K562 (cell line): Measurements from ENCODE around the gene TSPAN18. TPM values are rescaled to one million over a fixed set of nuclear protein-coding genes. Genes with fewer than 3 reads are reported as not detected.

Experiments
- ATAC-seq: fragments of 200-7000 bp; cut with Tn5 transposase; 3 replicates; pipeline ENCODE4 v1.9.1; 2020; ENCODE audit warnings: moderate library complexity
- BruUV-seq: library from RNA; stranded (reverse); fragments of 400-500 nt; replicated peaks from 2 replicates; lab custom pipeline; 2021; lab: Mats Ljungman, UMichigan
- CTCF ChIA-PET: fragments of 300-600 bp; formaldehyde crosslinking; extraction: SDS; loops from one replicate; lab custom pipeline; 2021; ENCODE audit warnings: low intra/inter-chr PET ratio; lab: Yijun Ruan, JAX
- POLR2A ChIA-PET: fragments of 300-600, 350-650 bp; sonication (Branson Sonifier 250); formaldehyde crosslinking; extraction: SDS; loops from one replicate; lab custom pipeline; 2021; ENCODE audit warnings: antibody characterized with exemption, inconsistent platforms; lab: Yijun Ruan, JAX
- DNase-seq, 4 experiments: peaks; one replicate each; pipeline versions ENCODE4 v3.0.0 to v3.0.0-alpha.2; 2011 to 2018; ENCODE audit warnings: low spot score in 3 of 4, mixed read lengths in 3 of 4; ENCODE audit errors: extremely low read depth in 1 of 4
- FAIRE-seq: peaks from 2 replicates; lab custom pipeline; 2011; peaks lifted over from hg19 to GRCh38; lab: Jason Lieb, UNC
- H2AFZ ChIP-seq: 2 replicates; pipeline ENCODE4 v1.6.0; 2011; ENCODE audit warnings: low read depth, low read length, control low read depth, inconsistent platforms
- H3K27ac ChIP-seq: fragments of 200-600 bp; 3 replicates; pipeline ENCODE4 v1.8.0; 2011; ENCODE audit warnings: low read depth, mild to moderate bottlenecking, control low read depth, inconsistent platforms, low read length, moderate library complexity, mixed read lengths; ENCODE audit errors: extremely low read depth
- H3K27me3 ChIP-seq, 2 experiments: fragments of 300-600 bp in 1 of 2; 2 replicates in 1 of 2; 3 replicates in 1 of 2; pipeline versions ENCODE4 v1.6.0 to v1.8.0; 2011; ENCODE audit warnings: inconsistent platforms in 2 of 2, low read length in 2 of 2, mild to moderate bottlenecking in 1 of 2, mixed read lengths in 1 of 2, moderate library complexity in 1 of 2; ENCODE audit not compliant: control insufficient read depth in 2 of 2, insufficient read depth in 2 of 2
- H3K36me3 ChIP-seq: fragments of 300-600 bp; 3 replicates; pipeline ENCODE4 v1.8.0; 2011; ENCODE audit warnings: mild to moderate bottlenecking, low read length, inconsistent platforms; ENCODE audit not compliant: control insufficient read depth, insufficient read depth
- H3K4me1 ChIP-seq, 2 experiments: fragments of 200-600 bp in 1 of 2; replicated peaks in 1 of 2; 2 replicates in 1 of 2; 3 replicates in 1 of 2; pipeline versions ENCODE4 v1.5.1 to v1.8.0; 2011; ENCODE audit warnings: inconsistent platforms in 2 of 2, low read length in 2 of 2, mild to moderate bottlenecking in 1 of 2, mixed read lengths in 1 of 2, moderate library complexity in 1 of 2; ENCODE audit not compliant: control insufficient read depth in 2 of 2, insufficient read depth in 2 of 2
- H3K4me2 ChIP-seq: 2 replicates; pipeline ENCODE4 v1.6.1; 2011; ENCODE audit warnings: low read length, control low read depth, inconsistent platforms, mixed read lengths; ENCODE audit not compliant: insufficient read depth
- H3K4me3 ChIP-seq: fragments of 200-600 bp; sonication (generic), shearing (Covaris generic); 2 replicates; pipeline ENCODE4 v1.5.1; 2016; ENCODE audit warnings: control low read depth, inconsistent platforms
- H3K79me2 ChIP-seq: fragments of 200-600 bp; 3 replicates; pipeline ENCODE4 v1.8.0; 2011; ENCODE audit warnings: low read length, inconsistent platforms; ENCODE audit not compliant: control insufficient read depth, insufficient read depth
- H3K9ac ChIP-seq, 2 experiments: 2 replicates each; pipeline versions ENCODE4 v1.6.0 to v1.6.1; 2011; ENCODE audit warnings: low read depth in 2 of 2, low read length in 2 of 2, control low read depth in 1 of 2, inconsistent platforms in 1 of 2, mild to moderate bottlenecking in 1 of 2, mixed read lengths in 1 of 2; ENCODE audit not compliant: insufficient read depth in 1 of 2
- H3K9me1 ChIP-seq: one replicate; pipeline ENCODE4 v1.6.0; 2011; ENCODE audit warnings: inconsistent platforms, mild to moderate bottlenecking, low read length, moderate library complexity; ENCODE audit not compliant: control insufficient read depth, insufficient read depth
- H3K9me3 ChIP-seq: replicated peaks from 2 replicates; pipeline ENCODE4 v1.5.1; 2011; ENCODE audit warnings: low read depth, low read length, inconsistent platforms; ENCODE audit not compliant: control insufficient read depth, insufficient read depth
- H4K20me1 ChIP-seq: replicated peaks from 2 replicates; pipeline ENCODE4 v1.6.1; 2011; ENCODE audit warnings: low read length, inconsistent platforms, mixed read lengths; ENCODE audit not compliant: control insufficient read depth, insufficient read depth
- ADNP ChIP-seq: fragments of 200-800 bp; sonication (Bioruptor generic); IDR thresholded peaks from 2 replicates; pipeline ENCODE4 v1.6.1; 2016; ENCODE audit warnings: missing genetic modification characterization, missing compliant biosample characterization
- CBX3 ChIP-seq, 2 experiments: IDR thresholded peaks; 1 replicate in 1 of 2; 2 replicates in 1 of 2; pipeline ENCODE4 v1.6.1; 2012; ENCODE audit warnings: inconsistent platforms in 2 of 2, low read length in 2 of 2, borderline replicate concordance in 1 of 2, control low read depth in 1 of 2
- CREM ChIP-seq: IDR thresholded peaks from 2 replicates; pipeline ENCODE4 v1.6.1; 2014; ENCODE audit warnings: antibody characterized with exemption, low read depth
- PATZ1 ChIP-seq: fragments of 250-450 bp; sonication (Bioruptor Pico); IDR thresholded peaks from 2 replicates; pipeline ENCODE4 v1.5.0; 2020; ENCODE audit warnings: mild to moderate bottlenecking, borderline replicate concordance
- RBM25 ChIP-seq: fragments of 200-400 bp; formaldehyde crosslinking; IDR thresholded peaks from 2 replicates; pipeline ENCODE4 v1.6.1; 2018; ENCODE audit warnings: low read length, low read depth, moderate library complexity; ENCODE audit not compliant: severe bottlenecking
- TAF1 ChIP-seq: IDR thresholded peaks from 2 replicates; pipeline ENCODE4 v1.6.1; 2011; ENCODE audit warnings: mild to moderate bottlenecking, low read length, moderate library complexity; ENCODE audit not compliant: insufficient read depth, control insufficient read depth, severe bottlenecking; ENCODE audit errors: extremely low read depth
- ZNF311 ChIP-seq: fragments of 250-450 bp; sonication (Bioruptor Pico); IDR thresholded peaks from 2 replicates; pipeline ENCODE4 v1.4.0; 2020; ENCODE audit warnings: mild to moderate bottlenecking, moderate library complexity
- ZNF398 ChIP-seq: fragments of 250-450 bp; sonication (Bioruptor Pico); IDR thresholded peaks from 2 replicates; pipeline ENCODE4 v1.8.0; 2021; ENCODE audit warnings: moderate library complexity, mild to moderate bottlenecking, inconsistent platforms
- WGBS: fragments of 100-300 bp; shearing (Covaris generic); methylation state at CpG from one replicate; pipeline ENCODE4 v1.1.6; 2016; ENCODE audit warnings: low coverage, mixed read lengths; ENCODE audit not compliant: insufficient coverage; ENCODE audit errors: missing lambda C conversion rate; 5-methylcytosine and 5-hydroxymethylcytosine counted together
- in situ Hi-C: fragments of 300-500 bp; cut with MboI; formaldehyde crosslinking; loops from 4 replicates; pipeline ENCODE4 v1.15.0; 2018; ENCODE audit warnings: inconsistent platforms, mixed read lengths
- intact Hi-C: fragments of 100-400 bp; cut with micrococcal nuclease; formaldehyde crosslinking; loops from 2 replicates; pipeline ENCODE4 v1.14.2; 2022
- polyA plus RNA-seq, 8 experiments: library from polyadenylated mRNA; depleted of rRNA in 4 of 8; stranded (reverse) in 5 of 8; unstranded in 3 of 8; fragments of >200 nt; fragmentation: Nextera tagmentation in 2 of 8; fragmentation: Illumina TruSeq in 1 of 8; extraction: Ambion mirVana in 2 of 8; extraction: Trizol in 1 of 8; gene quantifications; 2 replicates each; pipeline versions ENCODE4 v1.2.1 to v1.2.3, GENCODE V29; 2011 to 2014; ENCODE audit warnings: inconsistent platforms in 1 of 8, missing spikeins in 1 of 8
- total RNA-seq, 7 experiments: library from RNA; depleted of rRNA in 6 of 7; stranded (reverse); fragments of >200 nt in 6 of 7; fragmentation: Illumina TruSeq in 2 of 7; extraction: Trizol in 2 of 7; gene quantifications; 2 replicates each; pipeline versions ENCODE4 v1.2.1 to v1.2.3, GENCODE V29; 2011 to 2021; ENCODE audit warnings: low replicate concordance in 1 of 7

Gene TSPAN18
- total and polyA plus RNA-seq, 9 of the 15 experiments (the other 6 are each of a cell fraction or from before 2014, with no cell fraction given), result 0.17 to 0.35 (median 0.22) TPM; not detected in 4

DNA sequence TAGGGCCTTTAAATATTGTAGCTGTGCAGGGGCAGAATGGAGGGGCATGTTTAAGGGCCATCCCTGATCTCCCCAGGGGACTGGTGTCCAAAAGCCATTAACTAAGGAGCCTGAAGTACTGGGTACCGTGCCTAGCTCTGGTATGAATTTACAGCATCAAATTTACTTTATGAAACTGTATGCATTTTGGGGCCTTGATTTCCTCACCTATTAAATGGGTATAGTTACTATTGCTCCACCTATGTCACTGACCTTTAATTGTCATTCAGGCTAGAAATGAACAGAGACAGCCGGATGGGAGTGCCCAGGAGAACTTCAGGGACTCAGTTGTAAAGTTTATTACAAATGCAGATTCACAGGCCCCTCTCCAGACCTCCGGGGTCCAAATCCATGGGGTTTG, 235.7 kb downstream of the TSPAN18 start:
- ChIA-PET CTCF (no interaction called here), POLR2A (interaction anchor here (0.6 to 0.7 kb wide), 2 partner anchors 84 to 1130 kb away, joined by 3 to 4 read pairs; no protein-coding TSS in a partner anchor)
- TF ChIP-seq ADNP (tag) (peak; percentile 36; the same call in 1 of the 2 replicates), CREM (no peak), ZNF398 (CRISPR knock-in tag) (no peak), PATZ1 (CRISPR knock-in tag) (no peak), ZNF311 (CRISPR knock-in tag) (no peak), RBM25 (peak; percentile 79), CBX3 (IDR thresholded peaks at IDR 0.05; ENCODE audit: borderline replicate concordance in 1 of 2, low read length in 2 of 2) (no peak), TAF1 (no peak)
- H3K27ac ChIP-seq, result no peak overlapping the region
- no peak overlapping the region for H3K9ac ChIP-seq
- WGBS, result 2% methylated on average over 3 of the region's 3 CpGs
- peaks cover 0 to 20% of the 10 kb centered on the region in 2 experiments; a peak in 2 of 5 replicates for H3K27me3 ChIP-seq
- no peaks in the 10 kb centered on the region for H3K79me2 ChIP-seq
- no peak for DNase-seq
- H3K4me1 ChIP-seq, result no peaks in the 10 kb centered on the region; a peak in 1 of 5 replicates
- no peak for ATAC-seq
- H3K4me2 ChIP-seq, result no peak overlapping the region
- H3K9me3 ChIP-seq, result no peaks in the 10 kb centered on the region
- no peaks in the 10 kb centered on the region for H3K9me1 ChIP-seq
- no peaks in the 10 kb centered on the region for H3K36me3 ChIP-seq
- no peak overlapping the region for H2AFZ ChIP-seq
- H4K20me1 ChIP-seq, result no peaks in the 10 kb centered on the region; the same call in none of the 2 replicates
- in situ Hi-C loops, result no loop called here
- intact Hi-C loops, result no loop called here
- no TSS peak for BruUV-seq
- no peak for FAIRE-seq
- no peak overlapping the region for H3K4me3 ChIP-seq
